GM13977 (cell line): ENCODE measurements around the gene MCF2L.

Experiments
- DNase-seq: peaks from one replicate; pipeline ENCODE4 v3.0.0; 2012; ENCODE audit warnings: low spot score
- CTCF ChIP-seq: IDR thresholded peaks from 2 replicates; pipeline ENCODE4 v1.5.1; 2012; ENCODE audit warnings: mild to moderate bottlenecking, control low read depth; ENCODE audit not compliant: insufficient read depth; ENCODE audit errors: extremely low read depth, missing control alignments
- in situ Hi-C: fragments of 300-500 bp; cut with MboI; formaldehyde crosslinking; loops from one replicate; pipeline ENCODE4 v1.12.0; 2022; ENCODE audit warnings: low sequenced_read_pairs, low pct_unique_long_range_greater_than_20kb, mixed read lengths, inconsistent platforms; ENCODE audit not compliant: unreplicated experiment

The MCF2L gene

DNA sequence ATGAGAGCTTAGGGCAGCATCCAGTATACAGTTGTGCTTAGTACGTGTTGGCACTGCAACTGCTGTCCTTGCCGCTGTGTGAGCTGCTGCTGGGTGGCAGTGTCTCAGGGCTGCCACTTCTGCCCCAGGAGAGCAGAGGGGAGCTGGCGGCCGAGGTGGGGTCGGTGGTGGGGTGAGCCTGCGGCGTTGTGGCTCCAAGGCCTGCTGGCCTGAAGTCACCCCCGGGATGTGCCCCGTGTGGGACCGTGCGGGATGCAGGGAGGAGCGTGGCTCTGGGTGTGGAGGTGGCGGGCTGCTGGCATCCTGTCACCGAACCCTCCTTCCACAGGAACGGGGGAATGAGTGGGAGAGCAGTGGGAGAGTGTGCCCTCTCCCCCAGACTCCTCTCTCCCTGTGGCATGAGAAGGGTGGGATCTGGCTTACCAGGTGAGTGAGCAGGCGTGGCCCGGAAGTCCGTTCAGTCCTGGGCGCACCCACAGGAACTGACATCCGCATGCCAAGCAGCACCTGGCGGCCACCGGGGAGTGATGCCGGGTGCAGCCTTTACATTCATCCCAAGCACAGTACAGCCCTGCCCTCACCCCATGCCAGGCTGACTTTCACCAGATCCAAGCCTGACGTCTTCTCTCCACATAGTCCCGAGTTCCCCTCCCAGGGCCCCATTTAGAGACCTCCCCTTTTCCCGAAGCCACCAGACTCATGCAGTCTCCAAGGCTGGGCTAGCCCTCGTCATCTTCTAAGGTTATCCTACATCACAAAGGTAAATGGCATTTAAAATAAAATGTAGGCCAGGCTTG lies 26.6 kb downstream of the MCF2L start:
- in situ Hi-C loops = no loop called here
- no peak for TF ChIP-seq CTCF
- DNase-seq = no peak

GRCh38 chr13:112996671-112997091 lies 27.7 kb downstream of the MCF2L start:
- in situ Hi-C loops = no loop called here
- no peak for DNase-seq
- TF ChIP-seq CTCF = no peak

DNA sequence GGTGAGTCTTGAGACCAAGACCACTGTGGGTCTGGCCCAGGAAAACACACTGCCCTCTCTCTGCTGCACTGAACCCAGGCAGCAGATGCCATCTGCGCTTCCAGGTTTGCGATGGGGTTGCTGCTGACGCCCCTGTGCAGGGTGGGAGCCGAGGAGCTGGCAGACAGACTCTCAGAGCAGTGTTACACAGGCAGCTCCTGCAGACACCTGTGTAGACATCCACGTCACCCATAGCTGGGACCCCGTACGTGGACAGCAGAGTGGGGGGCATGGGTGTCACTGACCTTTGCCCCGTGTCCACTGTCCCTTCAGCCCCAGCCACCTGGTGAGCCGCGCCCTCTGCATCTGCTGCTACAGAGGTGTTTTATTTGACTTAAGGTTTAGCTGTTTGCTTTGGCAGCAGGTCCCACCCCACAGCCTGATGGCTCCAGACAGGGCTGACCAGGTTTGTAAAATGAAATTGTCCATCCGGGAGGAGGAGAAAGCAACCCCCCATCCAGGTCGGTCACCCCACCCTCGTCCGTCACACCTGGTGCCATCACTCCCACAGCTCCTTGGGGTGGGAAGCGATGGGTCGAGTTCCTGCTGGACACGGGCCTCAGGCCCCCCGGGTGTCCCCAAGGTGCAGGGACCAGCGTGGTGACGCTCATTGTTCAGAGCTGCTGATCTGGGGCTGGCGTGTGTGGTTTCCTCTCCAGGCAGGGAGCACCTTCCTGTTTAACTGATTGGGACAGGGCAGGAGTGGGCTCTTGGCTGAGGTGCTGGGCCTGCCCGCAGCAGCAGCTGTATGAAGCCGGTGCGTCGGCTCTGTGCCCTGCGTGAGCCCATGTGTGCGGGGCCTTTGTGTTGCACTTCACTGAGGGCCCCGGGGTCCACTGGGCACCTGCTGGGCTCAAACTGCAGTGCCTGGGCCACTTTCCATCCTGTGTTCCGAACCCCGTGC lies 28.4 kb downstream of the MCF2L start:
- no peak for TF ChIP-seq CTCF
- in situ Hi-C loops = no loop called here
- no peak for DNase-seq

DNA sequence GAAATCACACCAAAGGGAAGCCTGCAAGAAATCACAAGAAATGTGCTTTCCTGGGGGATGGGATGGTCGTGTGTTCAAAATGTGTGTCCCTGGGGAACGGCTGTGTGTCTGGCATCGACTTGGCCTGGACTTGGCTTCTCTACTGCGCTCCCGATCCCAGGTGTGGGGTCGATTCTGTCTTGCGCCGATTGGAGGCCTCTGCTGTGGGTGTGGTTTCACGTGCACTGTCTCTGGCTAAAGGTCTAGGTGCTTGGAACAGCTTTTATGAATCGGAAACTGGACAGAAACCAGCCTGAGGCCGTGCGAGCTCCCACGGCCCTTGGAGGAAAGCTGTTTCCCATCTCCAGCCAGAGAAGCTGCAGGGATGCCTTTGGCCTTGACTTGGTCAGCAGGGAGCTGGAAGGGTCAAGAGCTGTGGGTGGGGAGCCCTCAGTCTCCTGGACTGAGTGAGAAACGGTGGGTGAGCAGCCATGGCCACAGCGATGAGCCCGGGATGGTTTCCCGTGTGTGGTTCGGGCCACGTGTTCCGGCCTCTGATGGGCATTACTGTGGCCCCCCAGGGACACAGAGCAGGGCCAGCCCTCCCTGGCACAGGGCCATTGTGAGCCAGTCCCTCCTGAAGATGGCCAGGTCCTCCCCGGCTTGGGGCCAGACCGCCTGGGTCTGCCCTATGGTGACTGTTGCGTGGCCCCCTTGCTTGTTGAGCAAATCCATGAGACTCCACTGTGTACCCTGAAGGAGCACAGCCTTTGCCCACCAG lies 29.7 kb downstream of the MCF2L start:
- no peak for TF ChIP-seq CTCF
- in situ Hi-C loops = no loop called here
- DNase-seq = no peak

GRCh38 chr13:112999414-113000177 lies 30.6 kb downstream of the MCF2L start:
- no peak for DNase-seq
- in situ Hi-C loops = no loop called here
- TF ChIP-seq CTCF = no peak

- TF ChIP-seq CTCF = no peak
- DNase-seq = no peak
- in situ Hi-C loops = no loop called here
Measured at GRCh38 chr13:113000575-113000974, 31.6 kb downstream of the MCF2L start.
